GM18502 (cell line): ENCODE data around the gene H6PD.
A peak's percentile ranks its signal among the peaks of the same experiment; 100 is the strongest.

Experiments used
- ATAC-seq: cut with Tn5 transposase; IDR thresholded peaks from one replicate; pipeline ENCODE4 v1.9.1; 2021; ENCODE audit warnings: mild to moderate bottlenecking; ENCODE audit not compliant: unreplicated experiment, poor library complexity

H6PD gene, protein sequence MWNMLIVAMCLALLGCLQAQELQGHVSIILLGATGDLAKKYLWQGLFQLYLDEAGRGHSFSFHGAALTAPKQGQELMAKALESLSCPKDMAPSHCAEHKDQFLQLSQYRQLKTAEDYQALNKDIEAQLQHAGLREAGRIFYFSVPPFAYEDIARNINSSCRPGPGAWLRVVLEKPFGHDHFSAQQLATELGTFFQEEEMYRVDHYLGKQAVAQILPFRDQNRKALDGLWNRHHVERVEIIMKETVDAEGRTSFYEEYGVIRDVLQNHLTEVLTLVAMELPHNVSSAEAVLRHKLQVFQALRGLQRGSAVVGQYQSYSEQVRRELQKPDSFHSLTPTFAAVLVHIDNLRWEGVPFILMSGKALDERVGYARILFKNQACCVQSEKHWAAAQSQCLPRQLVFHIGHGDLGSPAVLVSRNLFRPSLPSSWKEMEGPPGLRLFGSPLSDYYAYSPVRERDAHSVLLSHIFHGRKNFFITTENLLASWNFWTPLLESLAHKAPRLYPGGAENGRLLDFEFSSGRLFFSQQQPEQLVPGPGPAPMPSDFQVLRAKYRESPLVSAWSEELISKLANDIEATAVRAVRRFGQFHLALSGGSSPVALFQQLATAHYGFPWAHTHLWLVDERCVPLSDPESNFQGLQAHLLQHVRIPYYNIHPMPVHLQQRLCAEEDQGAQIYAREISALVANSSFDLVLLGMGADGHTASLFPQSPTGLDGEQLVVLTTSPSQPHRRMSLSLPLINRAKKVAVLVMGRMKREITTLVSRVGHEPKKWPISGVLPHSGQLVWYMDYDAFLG

DNA sequence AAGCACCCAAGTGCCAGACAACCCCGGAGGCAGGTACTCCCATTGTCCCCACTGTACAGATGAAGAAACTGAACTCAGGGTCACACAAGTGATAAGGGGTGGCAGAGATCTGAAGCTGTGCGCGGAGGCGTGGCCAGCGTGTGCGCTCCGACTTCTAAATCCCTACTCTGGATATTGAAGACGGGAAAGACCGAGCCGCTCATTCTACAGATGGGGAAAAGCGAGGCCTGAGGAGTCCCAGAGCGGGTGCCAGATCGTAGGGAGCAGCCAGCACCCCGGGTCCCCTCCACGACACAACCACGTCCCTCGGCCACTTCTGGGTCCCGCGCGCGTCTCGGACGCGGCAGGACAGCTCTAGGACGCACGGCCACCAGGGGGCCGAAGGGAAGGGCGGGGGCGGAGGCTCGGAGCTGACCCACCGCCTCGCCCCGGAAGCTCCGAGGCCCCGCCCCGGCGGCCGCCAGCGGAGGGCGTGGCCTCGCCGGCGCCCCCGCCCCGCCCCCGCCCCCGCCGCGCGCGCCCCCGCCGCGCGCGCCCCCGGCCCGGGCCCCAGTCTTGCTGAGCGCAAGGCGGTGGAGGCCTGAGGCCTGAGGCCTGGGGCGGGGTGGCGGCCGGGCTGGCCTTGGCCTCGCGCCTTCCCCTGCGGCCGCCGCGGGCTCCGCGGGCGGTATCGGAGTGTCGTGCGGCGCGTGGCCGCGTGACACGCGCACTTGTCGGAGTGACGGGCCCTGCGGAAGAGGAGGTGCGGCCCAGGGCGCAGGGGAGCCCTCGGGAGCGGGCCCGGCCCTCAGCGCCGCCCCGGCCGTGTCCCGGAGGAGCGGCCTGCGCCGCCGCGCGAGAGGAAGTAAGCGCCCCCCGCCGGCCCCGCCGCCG is at the start of gene H6PD:
TSS of gene H6PD (plus strand) at position 552 of the 873 bp plus-strand sequence. CDS start 10,161 bp downstream, outside the sequence.
- peak; percentile 70 for ATAC-seq

DNA sequence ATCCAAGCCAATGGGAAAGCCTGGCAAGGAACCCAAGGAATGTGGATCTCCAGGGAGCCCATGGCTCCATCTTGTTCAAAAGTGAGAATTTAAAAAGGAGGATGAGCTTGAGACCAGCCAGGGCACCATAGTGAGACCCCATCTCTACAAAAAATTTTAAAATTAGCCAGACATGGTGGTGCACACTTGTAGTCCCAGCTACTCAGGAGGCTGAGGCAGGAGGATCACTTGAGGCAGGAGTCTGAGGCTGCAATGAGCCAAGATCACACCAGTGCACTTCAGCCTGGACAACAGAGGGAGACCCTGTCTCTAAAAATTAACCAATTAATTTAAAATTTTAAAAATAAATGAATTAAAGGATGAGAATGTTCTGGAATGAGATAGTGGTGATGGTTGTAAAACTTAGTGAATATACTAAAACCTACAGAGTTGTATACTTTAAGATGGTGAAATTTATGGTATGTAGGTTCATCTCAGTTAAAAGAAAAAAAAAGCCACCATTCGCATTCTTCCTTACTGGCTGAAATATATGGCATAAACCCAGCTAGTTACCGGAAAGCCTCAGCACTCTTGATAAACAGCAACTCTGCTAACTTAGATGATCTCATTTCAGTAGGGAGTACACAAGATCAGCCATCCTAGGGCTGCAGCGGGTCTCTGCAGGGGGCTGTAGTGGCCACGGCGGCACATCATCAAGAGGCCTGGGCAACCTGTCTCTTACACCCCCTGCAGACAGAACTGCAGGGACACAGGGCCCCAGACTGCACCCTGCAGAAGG is 48.3 kb upstream of the H6PD start:
- no peak for ATAC-seq

DNA sequence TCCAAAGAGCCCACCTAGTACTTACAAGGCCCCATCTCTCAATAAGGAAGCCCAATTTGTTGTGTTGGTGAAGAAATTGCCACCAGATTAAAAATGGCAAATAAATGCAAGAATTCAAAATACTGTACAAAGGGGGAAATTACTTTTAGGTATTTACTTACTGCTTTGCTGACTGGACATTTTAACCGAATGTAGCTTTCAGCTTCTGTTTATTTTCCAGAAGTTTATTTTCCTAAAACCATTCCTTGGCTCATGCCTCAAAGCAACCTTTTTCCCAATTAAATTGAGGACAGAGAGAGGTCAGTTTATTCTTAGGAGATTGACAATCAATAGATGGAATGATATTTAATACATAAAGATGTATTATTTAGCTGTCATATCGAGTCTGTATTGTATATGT is 47.6 kb upstream of the H6PD start:
- ATAC-seq = no peak

DNA sequence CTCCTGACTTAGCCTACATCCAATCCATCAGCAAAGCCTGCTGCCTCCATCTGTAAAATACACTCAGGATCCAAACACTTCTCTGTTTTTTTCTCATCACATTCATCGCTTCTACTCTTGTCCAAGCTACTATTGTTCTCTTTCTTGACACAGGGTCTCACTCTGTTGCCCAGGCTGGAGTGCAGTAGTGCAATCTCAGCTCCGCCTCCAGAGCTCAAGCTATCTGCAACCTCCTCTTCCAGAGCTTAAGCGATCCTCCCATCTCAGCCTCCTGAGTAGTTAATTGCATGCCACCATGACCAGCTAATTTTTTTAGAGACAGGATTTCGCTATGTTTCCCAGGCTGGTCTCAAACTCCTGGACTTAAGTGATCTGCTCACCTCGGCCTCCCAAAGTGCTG is 44.3 kb upstream of the H6PD start:
- no peak for ATAC-seq

DNA sequence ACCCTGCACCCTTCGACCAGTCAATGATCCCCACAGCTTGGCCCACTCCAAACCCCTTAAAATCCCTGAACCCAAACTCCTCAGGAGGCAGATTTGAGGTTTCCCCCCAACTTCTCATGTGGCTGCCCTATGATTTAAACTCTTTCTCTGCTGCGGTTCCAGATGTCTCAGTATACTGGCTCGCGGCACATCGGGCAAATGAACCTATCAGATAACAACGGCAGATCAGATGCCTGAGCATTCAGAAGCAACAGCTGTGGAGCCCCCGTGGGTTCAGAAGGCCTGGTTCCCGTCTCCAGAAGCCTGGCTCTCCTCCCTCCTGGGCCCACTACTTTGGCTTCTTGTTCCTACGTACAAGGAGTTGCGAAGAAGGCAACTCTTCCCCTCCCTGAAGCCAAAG is 43.3 kb upstream of the H6PD start:
- no peak for ATAC-seq

DNA sequence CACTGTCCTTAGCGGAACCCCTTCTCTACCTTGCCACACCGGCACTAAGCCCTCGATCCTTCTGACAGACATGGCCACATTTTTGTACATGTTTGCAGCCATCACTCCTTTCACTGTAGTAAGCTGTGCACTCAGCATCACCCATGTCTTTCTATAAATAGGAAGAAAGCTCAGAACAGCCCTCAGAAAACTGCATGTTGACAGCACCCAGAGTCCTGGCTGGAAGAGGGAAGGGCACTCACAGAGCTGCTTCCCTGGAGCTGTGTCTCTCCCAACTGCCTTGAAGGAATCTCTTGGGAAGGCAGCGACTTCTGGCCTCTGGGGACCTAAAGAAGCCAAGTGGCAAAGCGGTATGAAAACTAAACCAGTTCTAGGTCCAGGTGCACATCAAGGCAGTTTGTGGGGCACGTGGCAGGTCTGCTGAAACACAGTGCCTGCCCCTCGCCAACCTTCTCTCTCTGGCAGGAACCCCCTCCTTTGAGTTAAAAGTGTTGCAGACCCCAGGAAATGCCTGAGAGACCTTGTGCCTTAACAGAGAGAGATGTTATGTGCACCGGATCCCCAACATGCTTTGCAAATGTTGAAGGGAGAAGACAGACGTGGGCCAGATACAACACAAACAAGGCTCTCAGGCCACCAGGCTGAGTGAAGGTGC is 41.9 kb upstream of the H6PD start:
- ATAC-seq = no peak

DNA sequence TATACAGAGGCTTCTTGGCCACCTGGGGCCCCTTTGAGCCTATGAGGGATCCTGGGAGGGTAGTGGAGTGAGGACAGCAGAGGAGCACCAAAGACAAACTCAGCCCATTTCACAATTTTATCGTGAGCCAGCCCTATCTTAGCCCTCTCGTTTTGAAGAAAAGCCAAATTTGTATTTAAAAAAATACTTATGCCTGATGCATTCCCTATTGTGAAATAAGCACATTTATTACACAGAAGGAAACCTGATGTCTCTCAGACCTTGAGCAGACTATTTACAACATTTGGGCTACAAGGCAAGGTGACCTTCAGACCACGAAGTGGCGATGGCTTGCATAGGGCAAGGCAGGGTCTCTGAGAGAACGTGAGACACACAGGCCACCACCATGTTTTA is 41.3 kb upstream of the H6PD start:
- ATAC-seq = no peak

DNA sequence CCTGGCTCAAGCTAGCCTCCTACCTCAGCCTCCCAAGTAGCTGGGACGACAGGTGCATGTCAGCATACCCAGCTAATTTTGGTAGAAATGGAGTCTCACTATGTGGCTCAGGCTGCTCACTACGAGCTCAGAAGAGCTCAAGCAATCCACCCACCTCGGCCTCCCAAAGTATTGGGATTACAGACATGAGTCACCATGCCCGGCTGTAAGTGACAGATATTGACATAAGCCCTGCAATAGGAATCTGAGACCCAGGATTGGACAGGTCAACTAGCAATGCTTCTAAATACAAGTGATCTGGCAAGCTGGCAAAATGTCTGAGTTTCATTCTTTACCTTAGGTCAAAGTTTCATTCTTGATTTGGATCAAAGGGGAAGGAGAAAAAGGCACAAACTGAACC is 40.5 kb upstream of the H6PD start:
- no peak for ATAC-seq

DNA sequence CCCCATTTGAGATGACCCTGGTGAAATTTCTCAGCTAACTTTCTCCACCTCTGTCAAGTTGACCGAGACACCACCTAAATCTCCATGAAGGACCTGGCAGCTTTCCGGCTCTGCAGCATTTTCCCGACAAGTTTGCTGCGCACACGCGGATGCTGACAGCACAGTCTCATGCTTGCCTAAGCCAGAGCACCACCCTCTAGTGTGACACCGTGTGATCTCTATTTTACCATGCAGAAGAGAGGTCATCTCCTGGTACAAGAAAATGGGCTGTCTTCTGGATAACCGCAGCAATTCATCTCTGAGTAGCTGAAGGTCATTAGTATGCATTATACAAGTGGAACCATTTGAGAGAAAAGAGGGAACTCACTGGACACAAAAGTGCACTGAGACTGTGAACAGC is 38.9 kb upstream of the H6PD start:
- no peak for ATAC-seq

DNA sequence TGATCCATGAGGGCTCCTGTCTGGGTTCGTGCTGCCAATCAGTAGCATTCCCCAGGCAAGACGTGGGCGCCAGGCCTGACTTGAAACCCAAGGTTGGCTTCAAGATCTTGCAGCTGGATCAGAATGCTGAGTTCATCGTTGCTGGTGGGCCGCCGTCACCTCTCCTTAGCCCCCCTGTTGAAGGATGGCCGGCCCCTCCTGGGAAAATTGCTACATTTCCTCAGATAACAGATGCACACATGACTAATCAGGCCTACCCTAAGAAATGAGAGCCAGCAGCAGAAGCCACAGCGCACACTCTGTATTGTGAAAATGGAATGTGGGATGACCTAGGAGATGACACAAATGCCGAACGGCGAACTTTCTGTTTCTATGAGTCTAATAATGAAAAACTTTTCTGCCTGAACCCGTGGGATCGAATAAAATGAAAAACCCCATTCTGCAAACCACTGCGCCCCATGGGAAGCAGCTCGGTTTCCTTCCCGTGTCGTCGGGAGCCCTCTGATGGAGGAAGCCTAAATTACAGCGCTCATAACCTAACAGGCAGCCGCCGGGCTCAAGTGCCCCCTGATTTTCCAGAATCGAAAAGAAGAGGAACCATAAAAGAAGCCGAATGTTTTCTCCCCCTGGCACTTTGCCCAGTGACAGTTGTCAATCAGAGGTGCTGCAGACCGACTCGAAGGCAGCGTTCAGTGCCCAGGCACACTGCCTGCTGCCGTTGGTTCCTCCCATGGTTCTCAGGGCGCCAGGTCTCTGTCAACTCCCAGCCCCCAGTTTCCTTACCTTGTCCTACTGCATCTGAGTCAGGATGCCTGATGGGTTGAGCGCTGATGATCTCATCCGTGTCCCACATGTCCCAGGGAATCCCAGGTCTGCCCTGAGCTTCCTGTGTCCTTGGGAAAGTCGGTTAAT is 38.2 kb upstream of the H6PD start:
- ATAC-seq = peak; percentile 63

DNA sequence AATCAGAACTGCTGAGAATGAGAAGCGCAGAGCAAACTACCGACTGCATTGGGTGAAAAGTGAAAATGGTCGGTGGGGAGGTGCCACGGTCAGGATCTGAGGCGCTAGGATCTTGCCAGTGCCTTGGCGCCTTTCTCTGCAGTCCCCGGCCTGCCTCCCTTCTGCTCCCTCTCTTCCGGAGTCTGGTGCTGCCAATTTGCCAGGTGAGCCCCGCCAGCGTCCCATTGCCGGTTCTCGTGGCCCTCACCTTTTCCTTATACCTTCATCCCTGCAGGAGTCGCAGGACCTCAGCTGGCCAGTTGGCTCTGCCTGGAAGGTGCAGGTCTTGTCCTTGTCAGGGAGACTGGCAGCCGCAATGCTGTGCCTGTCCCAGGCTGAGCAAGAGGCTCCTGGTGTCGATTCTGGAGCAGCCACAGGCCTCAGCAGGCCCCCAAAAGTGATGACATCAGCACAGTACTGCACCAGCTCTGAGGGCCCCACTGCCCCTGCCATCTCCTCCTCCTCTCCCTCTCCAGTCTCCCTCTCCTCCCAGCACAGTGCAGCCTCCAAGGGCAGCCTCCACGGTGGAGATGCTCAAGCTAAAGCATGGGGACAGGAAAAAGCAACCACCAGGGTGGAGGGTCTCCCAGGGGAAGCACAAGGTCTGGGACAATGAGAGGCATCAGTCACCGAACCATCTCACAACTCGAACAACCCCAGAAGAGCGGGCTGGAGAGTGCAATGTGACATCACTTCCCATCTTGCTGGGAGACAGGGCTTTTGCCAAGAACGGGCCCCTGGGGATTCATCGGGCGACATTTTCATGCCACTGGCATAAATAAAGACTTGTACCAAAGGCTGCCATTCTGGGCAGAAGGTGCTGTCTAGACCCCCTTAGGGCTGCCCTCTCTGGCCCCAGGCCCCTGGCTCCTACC is 37.1 kb upstream of the H6PD start:
- no peak for ATAC-seq

DNA sequence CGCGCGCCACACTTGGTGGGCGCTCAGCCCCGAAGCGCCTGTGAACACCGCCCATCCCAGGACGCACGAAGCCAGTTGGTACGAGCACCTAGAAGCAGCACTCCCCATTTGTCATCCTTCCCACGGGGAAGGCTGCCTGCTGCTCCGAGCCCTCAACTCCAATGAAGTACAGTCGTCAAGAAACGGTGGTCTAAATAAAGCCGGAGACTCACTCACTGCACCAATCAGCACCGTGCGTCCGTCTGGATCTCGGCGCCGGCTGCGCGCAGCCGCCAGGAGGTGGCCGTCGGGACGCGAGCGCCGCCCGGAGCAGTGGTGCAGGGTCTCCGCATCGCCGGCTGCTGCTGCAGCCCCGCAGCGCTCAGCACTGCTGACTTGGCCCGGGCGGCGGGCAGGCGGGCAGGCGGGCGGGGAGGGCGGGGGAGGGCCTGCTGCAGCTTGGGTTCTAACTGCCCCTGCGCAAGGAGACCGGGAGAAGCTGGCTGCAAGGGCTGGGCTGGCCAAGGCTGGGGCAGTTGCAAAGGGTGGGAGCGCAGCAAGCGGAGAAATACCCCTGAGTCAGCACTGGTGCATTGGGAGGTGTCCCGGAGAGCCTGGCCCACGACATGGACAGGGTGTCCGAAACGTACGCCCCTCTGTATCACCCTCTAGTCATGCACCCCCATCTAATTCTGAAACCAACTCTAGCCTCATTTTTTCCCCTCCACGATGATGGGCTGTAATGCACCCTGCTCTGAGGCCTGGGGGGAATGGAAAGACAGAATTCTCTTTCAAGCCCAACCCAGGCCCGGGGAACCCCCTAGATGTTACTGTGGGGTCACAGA is 35.8 kb upstream of the H6PD start:
- no peak for ATAC-seq

DNA sequence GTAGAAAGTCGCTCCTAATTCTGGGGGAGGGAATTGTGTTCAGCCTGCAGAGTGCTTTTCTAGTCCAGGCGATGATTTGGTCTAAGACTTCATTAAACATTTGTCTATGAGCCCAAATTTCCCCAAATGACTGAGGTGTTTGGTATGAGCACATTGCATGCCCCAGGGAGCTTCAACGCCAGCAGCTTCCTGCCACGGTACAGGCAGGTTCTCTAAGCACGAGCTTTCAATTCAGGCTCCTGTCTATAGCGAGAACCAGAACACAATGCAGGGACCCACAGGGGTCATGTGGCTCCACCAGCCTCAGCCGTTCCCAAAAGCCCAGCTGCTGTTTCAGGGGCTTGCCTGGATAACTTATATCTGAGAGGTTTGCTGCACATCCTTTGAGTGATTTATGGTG is 34.1 kb upstream of the H6PD start:
- no peak for ATAC-seq

DNA sequence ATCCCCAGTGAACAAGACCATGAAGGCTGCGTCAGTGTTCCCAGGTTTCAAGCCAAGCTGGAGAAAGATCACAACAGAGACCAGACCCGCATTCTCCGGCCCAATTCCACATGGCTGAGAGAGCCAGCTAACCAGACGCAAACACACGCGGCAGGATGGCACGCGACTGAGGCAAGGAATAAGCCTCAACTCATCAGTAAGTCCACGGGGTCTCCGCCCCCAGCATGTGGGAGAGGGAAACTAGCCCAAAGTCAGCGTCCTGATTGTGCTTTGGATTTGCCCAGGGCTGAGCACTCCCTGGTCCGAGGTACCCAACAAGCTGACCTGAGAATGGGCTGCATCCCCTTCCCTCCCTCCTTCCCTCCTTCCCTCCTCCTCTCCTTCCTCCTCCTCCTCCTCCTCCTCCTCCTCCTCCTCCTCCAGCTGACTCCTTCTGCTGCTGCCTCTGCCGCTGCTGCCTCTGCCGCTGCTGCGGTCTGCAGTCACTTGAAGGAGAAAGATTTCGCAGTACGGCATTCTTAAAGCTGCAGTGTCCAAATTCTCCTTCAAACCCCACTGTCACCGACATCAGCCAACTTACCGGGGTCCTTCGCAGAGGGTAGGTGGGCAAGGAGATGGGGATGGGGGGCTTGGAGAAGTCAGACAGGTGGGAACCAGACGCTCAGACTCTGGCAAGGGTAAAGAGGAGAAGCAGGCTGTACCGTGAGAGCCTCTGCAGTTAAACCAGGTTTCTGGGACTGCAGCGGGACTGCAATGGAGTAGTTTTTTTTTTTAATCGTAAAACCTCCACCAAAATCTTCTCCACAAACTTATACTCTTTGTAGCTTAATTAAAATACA is 33.0 kb upstream of the H6PD start:
- ATAC-seq = no peak

DNA sequence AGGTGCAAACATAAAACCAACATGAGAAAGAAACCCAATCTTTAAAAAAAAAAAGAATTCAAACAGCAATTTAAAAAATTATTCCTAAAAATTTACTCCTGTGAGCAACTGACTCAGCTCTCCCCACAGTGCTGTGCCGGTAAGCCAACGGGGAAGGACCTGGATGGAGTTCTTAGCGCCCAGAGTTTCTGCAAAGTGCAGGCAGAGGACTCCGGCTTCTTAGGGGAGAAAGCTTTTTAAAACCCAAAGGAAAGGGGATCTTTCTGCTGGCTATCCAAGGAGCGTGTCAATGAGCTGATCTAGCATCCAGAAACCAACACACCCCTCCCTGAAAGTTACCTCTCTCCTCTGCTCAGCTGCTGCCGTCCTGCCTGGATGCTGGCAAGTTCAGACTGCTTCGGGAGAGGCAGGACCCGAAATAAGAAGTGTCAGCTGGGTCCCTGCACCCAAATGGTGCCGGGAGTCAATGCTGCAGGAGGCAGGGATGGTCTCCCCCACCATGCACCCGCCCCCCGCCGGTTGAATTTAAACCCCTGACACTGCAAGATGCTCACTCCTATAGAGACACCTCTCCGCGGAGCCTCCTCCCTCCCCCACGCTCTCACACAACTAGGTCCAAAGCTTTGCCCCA is 32.2 kb upstream of the H6PD start:
- ATAC-seq = no peak
